ENCODE results near the gene CPNE5. TPM values are rescaled to one million over a fixed set of nuclear protein-coding genes. Genes with fewer than 3 reads are reported as not detected.

CPNE5 gene
- total RNA-seq, 1 donor from 2014 or later: 0.13 TPM

DNA sequence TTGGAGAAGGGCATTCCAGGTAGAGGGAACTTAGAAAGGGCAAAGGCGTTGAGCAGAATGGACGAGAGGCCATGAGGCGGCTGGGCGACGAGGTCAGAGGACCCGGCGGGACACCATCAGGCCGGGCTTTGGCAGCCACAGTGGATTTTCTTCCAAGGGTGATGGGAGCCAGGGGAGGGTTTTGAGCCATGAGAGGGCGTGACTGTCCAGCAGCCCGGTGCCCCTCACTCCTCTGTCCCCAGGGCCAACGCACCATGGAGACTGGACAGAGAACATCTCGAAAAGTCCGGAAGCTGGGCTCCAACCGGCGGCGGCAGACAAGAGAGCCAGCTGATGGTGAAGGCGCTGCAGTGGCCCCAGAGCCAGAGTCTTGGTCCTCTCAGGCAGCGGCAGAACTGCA, 135.3 kb downstream of the CPNE5 start:
- H3K36me3 ChIP-seq (ENCODE audit: control insufficient read depth, insufficient read depth, low read length): no peaks in the 10 kb centered on the region
- no peak for TF ChIP-seq CTCF (IDR thresholded peaks at IDR 0.05; ENCODE audit: insufficient read depth, low read length, poor library complexity, severe bottlenecking)
- no peak overlapping the region for H3K4me3 ChIP-seq (ENCODE audit: low read depth, low read length)
- DNase-seq (ENCODE audit: low read depth): no peak
- H3K27me3 ChIP-seq (ENCODE audit: control insufficient read depth, insufficient read depth, low read length): no peaks in the 10 kb centered on the region

- Histone ChIP-seq H3K27me3 (ENCODE audit: control insufficient read depth, insufficient read depth, low read length) (no peaks in the 10 kb centered on the region), H3K36me3 (ENCODE audit: control insufficient read depth, insufficient read depth, low read length) (no peaks in the 10 kb centered on the region), H3K4me3 (ENCODE audit: low read depth, low read length) (no peak overlapping the region)
- TF ChIP-seq CTCF (IDR thresholded peaks at IDR 0.05; ENCODE audit: insufficient read depth, low read length, poor library complexity, severe bottlenecking): no peak
- DNase-seq (ENCODE audit: low read depth): no peak
Measured at GRCh38 chr6:36703081-36703606, 136.1 kb downstream of the CPNE5 start.

DNA sequence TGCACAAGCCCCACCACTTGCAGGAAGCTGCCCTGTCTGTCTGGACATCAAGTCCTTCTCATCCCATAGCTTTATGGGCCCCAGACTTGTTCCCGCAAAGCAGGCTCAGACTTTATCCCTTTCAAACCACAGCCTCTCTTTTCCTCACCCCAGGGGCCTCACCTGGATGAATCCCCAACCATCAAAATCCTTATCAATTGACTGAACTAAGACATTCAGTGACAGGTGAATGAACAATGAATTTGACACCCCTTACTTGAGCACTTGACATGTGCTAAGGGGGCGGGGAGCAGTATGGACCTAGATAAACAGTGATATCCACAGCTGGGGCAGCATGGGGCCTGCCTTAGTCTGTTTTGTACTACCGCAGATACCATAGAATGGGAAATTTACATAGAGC, 136.6 kb downstream of the CPNE5 start:
- H3K4me3 ChIP-seq (ENCODE audit: low read depth, low read length): no peak overlapping the region
- no peaks in the 10 kb centered on the region for H3K27me3 ChIP-seq (ENCODE audit: control insufficient read depth, insufficient read depth, low read length)
- DNase-seq (ENCODE audit: low read depth): no peak
- no peaks in the 10 kb centered on the region for H3K36me3 ChIP-seq (ENCODE audit: control insufficient read depth, insufficient read depth, low read length)
- TF ChIP-seq CTCF (IDR thresholded peaks at IDR 0.05; ENCODE audit: insufficient read depth, low read length, poor library complexity, severe bottlenecking): no peak

DNA sequence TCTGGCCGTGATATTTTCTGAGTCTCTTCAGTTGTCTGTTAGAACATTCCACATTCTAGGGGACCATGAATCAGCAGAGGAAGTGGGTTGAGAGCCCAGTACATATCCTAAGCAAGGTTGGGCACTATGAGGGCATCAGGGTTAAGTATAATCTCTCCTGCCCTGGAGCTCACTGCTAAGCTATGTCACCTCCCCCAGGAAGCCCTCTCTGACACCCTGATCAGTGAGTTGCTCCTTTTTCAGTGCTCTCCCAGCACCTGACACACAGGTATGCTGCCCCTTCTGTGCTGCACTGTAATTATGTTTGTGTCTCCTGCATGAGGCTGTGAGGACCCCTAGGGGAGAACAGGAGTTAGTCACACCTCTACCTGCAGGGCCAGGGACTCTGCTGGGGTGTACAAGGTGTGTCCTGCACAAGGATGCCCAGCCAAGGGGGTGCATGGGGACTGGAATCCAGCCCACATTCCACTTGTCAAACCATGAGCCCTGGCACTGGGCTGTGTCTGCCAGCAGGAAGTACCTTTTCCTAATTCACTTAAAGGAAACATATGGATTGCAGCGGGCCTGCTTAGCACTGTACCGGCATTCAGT, 137.7 kb downstream of the CPNE5 start:
- Histone ChIP-seq H3K4me3 (ENCODE audit: low read depth, low read length) (no peak overlapping the region), H3K36me3 (ENCODE audit: control insufficient read depth, insufficient read depth, low read length) (no peaks in the 10 kb centered on the region), H3K27me3 (ENCODE audit: control insufficient read depth, insufficient read depth, low read length) (no peaks in the 10 kb centered on the region)
- TF ChIP-seq CTCF (IDR thresholded peaks at IDR 0.05; ENCODE audit: insufficient read depth, low read length, poor library complexity, severe bottlenecking): peak; percentile 23
- DNase-seq (ENCODE audit: low read depth): no peak

DNA sequence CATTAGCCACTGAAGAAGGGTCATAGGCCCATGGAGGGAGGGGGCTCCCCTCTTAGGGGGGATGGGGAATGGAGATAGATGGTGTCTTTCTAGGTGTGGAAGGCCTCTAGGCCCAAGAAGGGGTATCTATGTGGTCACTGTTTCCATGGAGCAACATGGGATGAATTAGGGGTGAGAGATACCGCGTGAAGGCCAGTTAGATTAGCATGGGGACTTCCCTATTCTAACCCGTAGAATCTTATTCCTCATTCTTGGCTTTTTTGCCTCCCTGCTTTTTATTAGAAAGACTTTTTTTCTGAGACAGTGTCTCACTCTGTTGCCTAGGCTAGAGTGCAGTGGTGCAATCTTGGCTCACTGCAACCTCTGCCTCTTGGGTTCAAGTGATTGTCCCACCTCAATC, 138.4 kb downstream of the CPNE5 start:
- Histone ChIP-seq H3K4me3 (ENCODE audit: low read depth, low read length) (no peak overlapping the region), H3K36me3 (ENCODE audit: control insufficient read depth, insufficient read depth, low read length) (no peaks in the 10 kb centered on the region), H3K27me3 (ENCODE audit: control insufficient read depth, insufficient read depth, low read length) (no peaks in the 10 kb centered on the region)
- DNase-seq (ENCODE audit: low read depth): no peak
- TF ChIP-seq CTCF (IDR thresholded peaks at IDR 0.05; ENCODE audit: insufficient read depth, low read length, poor library complexity, severe bottlenecking): no peak

Data from kidney epithelial cell (primary cell).